Erythroblast (primary cell): ENCODE results near the gene RENBP.
A peak's percentile ranks its signal among the peaks of the same experiment; 100 is the strongest.

Experiments used
- GATA1 ChIP-seq: IDR thresholded peaks from 2 replicates; pipeline ENCODE4 v1.6.1; 2011; ENCODE audit warnings: low read depth, mild to moderate bottlenecking, control low read depth, low read length, moderate library complexity
- POLR2A ChIP-seq: IDR thresholded peaks from 2 replicates; pipeline ENCODE4 v1.6.1; 2011; ENCODE audit warnings: mild to moderate bottlenecking, low read length

DNA sequence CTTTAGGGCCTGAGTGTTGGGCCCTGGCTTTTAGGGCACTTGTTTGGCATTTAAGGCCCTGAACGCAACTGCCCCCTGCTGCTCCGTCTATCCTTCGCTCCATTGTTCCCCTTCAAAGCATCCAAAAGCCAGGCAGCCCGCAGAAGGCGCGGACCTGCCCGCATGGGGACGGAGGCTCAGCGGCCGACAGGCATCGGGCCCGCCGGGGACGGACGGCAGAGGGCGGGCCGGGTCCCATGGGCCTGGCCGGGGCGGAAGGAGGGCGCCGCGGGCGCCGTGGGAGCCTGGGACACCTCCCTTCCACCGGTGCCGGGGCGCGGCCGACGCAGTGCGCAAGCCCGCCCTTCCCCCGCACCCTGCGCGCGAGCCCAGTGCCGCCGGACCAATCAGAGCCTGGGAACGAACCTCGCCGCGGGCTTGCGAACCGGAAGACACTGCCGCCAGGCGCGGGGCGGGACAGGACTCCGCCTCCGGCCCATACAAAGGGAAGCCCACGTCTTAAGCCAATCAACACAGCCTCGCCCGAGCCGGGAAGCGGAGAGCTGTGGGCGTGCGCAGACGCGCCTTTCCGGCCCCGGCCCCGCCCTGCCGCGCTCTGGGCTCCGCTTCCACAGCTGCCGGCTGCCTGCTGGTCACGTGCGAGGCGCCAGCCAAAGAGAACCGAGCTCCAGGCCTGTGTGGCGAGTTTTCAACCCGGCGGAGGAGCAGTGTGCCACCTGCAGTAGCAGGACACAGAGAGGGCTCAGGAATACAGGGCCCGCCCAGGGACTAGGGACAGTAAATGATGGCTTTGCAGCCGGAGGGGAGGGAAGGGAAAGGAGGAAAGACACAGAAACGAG lies 16.3 kb downstream of the RENBP start:
- TF ChIP-seq POLR2A (peak; percentile 83), GATA1 (no peak)
